NB4 (cell line): Measurements from ENCODE around the gene INPP1.

ENCODE experiments used
- DNase-seq: peaks from one replicate; pipeline ENCODE4 v3.0.0; 2010; ENCODE audit warnings: low read depth
- H3K4me3 ChIP-seq: one replicate; pipeline ENCODE4 v1.5.1; 2011; ENCODE audit warnings: mild to moderate bottlenecking, low read depth, low read length, moderate library complexity
- MYC ChIP-seq: IDR thresholded peaks from 2 replicates; pipeline ENCODE4 v1.6.1; 2011; ENCODE audit warnings: low read depth, low read length
- POLR2A ChIP-seq: IDR thresholded peaks from 2 replicates; pipeline ENCODE4 v1.6.1; 2011; ENCODE audit warnings: mild to moderate bottlenecking; ENCODE audit not compliant: insufficient read length; ENCODE audit errors: extremely low read depth
- TF ChIP-seq, protein P1 (sequence below): IDR thresholded peaks from one replicate; pipeline ENCODE4 v1.5.1; 2012; ENCODE audit warnings: low read depth, low read length
- TF ChIP-seq, protein P2 (sequence below): IDR thresholded peaks from 2 replicates; pipeline ENCODE4 v1.6.1; 2011; ENCODE audit warnings: low read depth, low read length

The INPP1 gene

GRCh38 chr2:190387422-190387821 is 44.0 kb downstream of the INPP1 start:
- TF ChIP-seq, protein P1, sequence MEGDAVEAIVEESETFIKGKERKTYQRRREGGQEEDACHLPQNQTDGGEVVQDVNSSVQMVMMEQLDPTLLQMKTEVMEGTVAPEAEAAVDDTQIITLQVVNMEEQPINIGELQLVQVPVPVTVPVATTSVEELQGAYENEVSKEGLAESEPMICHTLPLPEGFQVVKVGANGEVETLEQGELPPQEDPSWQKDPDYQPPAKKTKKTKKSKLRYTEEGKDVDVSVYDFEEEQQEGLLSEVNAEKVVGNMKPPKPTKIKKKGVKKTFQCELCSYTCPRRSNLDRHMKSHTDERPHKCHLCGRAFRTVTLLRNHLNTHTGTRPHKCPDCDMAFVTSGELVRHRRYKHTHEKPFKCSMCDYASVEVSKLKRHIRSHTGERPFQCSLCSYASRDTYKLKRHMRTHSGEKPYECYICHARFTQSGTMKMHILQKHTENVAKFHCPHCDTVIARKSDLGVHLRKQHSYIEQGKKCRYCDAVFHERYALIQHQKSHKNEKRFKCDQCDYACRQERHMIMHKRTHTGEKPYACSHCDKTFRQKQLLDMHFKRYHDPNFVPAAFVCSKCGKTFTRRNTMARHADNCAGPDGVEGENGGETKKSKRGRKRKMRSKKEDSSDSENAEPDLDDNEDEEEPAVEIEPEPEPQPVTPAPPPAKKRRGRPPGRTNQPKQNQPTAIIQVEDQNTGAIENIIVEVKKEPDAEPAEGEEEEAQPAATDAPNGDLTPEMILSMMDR, result no peak
- TF ChIP-seq POLR2A, result no peak
- TF ChIP-seq, protein P2, sequence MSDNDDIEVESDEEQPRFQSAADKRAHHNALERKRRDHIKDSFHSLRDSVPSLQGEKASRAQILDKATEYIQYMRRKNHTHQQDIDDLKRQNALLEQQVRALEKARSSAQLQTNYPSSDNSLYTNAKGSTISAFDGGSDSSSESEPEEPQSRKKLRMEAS, result no peak
- TF ChIP-seq MYC, result no peak
- no peak overlapping the region for H3K4me3 ChIP-seq
- no peak for DNase-seq

GRCh38 chr2:190396271-190396670 is 52.9 kb downstream of the INPP1 start:
- DNase-seq, result no peak
- H3K4me3 ChIP-seq, result no peak overlapping the region
- TF ChIP-seq, protein P1, result no peak
- TF ChIP-seq POLR2A, result no peak
- TF ChIP-seq, protein P2, result no peak
- TF ChIP-seq MYC, result no peak

GRCh38 chr2:190402986-190403603 is 59.7 kb downstream of the INPP1 start:
- DNase-seq, result no peak
- TF ChIP-seq, protein P2, result no peak
- TF ChIP-seq POLR2A (no peak), MYC (no peak)
- TF ChIP-seq, protein P1, result no peak
- H3K4me3 ChIP-seq, result no peak overlapping the region

DNA sequence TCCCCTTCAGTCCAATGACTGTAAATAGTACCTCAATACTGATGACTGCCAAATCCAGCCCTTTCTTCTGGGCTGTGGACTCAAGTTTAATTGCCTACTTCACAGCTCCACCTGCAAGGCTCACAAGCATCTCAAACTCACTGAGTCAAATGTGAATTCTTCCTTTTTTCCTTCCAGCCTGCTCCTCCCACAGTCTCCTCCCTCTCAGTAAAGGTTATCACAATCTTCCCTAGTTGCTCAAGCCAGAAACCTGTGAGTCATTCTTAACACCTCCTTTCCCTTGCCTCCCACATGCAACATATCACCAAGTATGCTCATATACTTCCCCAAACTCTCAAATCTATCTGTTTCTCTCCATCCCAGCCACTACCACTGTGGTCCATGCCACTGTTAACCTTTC is 61.1 kb downstream of the INPP1 start:
- no peak overlapping the region for H3K4me3 ChIP-seq
- TF ChIP-seq MYC (no peak), POLR2A (no peak)
- TF ChIP-seq, protein P2, result no peak
- TF ChIP-seq, protein P1, result no peak
- peak; percentile 91 for DNase-seq

GRCh38 chr2:190405070-190405469 is 61.7 kb downstream of the INPP1 start:
- H3K4me3 ChIP-seq, result no peak overlapping the region
- TF ChIP-seq, protein P2, result no peak
- TF ChIP-seq MYC, result no peak
- TF ChIP-seq, protein P1, result no peak
- no peak for TF ChIP-seq POLR2A
- peak; percentile 24 for DNase-seq

DNA sequence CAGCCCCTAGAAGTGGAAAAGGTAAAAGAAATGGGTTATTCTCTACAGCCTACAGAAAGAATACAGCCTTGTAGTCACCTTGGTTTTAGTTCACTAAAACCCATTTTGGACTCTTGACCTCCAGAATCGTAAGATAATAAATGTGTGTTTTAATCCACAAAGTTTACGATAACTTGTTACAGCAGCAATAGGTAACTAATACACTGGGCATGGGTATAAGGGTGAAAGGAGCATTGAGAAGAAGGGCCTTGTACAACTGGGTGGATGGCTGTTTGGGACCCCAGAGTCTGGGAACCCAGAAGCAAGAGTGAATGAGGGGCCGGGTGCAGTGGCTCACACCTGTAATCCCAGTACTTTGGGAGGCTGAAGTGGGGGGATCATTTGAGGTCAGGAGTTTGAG is 62.6 kb downstream of the INPP1 start:
- DNase-seq, result no peak
- H3K4me3 ChIP-seq, result no peak overlapping the region
- TF ChIP-seq, protein P2, result no peak
- TF ChIP-seq, protein P1, result no peak
- TF ChIP-seq MYC, result no peak
